ENCODE data around the gene FAM47E.

Gene FAM47E

GRCh38 chr4:76251441-76252270 lies at the start of gene FAM47E:
Gene FAM47E (plus strand): TSS chr4:76251721. CDS start chr4:76251747, 26 bp downstream.
- no peak for DNase-seq

- no peak for DNase-seq
Measured at GRCh38 chr4:76203541-76203940, 48.0 kb upstream of the FAM47E start.

GRCh38 chr4:76204936-76205335 lies 46.6 kb upstream of the FAM47E start:
- no peak for DNase-seq

- no peak for DNase-seq
Measured at GRCh38 chr4:76205476-76205875, 46.0 kb upstream of the FAM47E start.

- DNase-seq: no peak
Measured at GRCh38 chr4:76206222-76206942, 45.1 kb upstream of the FAM47E start.

GRCh38 chr4:76207549-76207948 lies 44.0 kb upstream of the FAM47E start:
- DNase-seq: no peak

- DNase-seq: no peak
Measured at GRCh38 chr4:76208005-76208765, 43.3 kb upstream of the FAM47E start.

- no peak for DNase-seq
Measured at GRCh38 chr4:76209881-76210280, 41.6 kb upstream of the FAM47E start.

GRCh38 chr4:76210452-76210851 lies 41.1 kb upstream of the FAM47E start:
- no peak for DNase-seq

- no peak for DNase-seq
Measured at GRCh38 chr4:76211769-76212708, 39.5 kb upstream of the FAM47E start.

- peak; percentile 26 for DNase-seq
Measured at GRCh38 chr4:76212851-76213414, 38.6 kb upstream of the FAM47E start.

GRCh38 chr4:76213415-76214176 lies 37.9 kb upstream of the FAM47E start, which contains the start of gene SCARB2:
Gene SCARB2 (minus strand): TSS chr4:76213824. CDS start chr4:76213543, 281 bp downstream.
- DNase-seq: peak; percentile 55

- DNase-seq: no peak
Measured at GRCh38 chr4:76214177-76214675, 37.3 kb upstream of the FAM47E start.

- no peak for DNase-seq
Measured at GRCh38 chr4:76215077-76215476, 36.4 kb upstream of the FAM47E start.

GRCh38 chr4:76216524-76216923 lies 35.0 kb upstream of the FAM47E start:
- no peak for DNase-seq

- no peak for DNase-seq
Measured at GRCh38 chr4:76216975-76217814, 34.3 kb upstream of the FAM47E start.

- no peak for DNase-seq
Measured at GRCh38 chr4:76219299-76220055, 32.0 kb upstream of the FAM47E start.

GRCh38 chr4:76224171-76224570 lies 27.4 kb upstream of the FAM47E start:
- DNase-seq: no peak

- no peak for DNase-seq
Measured at GRCh38 chr4:76226418-76226817, 25.1 kb upstream of the FAM47E start.

Data from activated CD4-positive, alpha-beta T cell treated with anti-CD3 and anti-CD28 coated beads for 1 hour (primary cell).